ENCODE data around the gene ASGR1.
"Not testable (repeated sequence)": the region's sequence is repeated elsewhere in the genome, so short reads cannot be mapped to it uniquely, and the experiment has no call there.

DNA sequence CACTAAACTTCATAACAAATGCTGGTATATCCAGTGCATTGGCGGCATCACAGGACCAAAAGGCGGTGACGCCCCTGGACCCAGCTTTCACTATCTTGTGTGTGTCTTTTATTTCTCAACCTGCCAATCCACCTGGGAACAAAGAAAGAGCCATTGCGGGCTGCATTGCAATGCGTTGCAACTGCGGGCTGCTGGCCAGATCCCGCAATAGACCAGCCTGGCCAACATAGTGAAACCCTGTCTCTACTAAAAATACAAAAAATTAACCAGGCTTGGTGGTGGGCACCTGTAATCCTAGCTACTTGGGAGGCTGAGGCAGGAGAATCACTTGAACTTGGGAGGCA, 9.6 kb downstream of the ASGR1 start:
- TF ChIP-seq, protein P1, sequence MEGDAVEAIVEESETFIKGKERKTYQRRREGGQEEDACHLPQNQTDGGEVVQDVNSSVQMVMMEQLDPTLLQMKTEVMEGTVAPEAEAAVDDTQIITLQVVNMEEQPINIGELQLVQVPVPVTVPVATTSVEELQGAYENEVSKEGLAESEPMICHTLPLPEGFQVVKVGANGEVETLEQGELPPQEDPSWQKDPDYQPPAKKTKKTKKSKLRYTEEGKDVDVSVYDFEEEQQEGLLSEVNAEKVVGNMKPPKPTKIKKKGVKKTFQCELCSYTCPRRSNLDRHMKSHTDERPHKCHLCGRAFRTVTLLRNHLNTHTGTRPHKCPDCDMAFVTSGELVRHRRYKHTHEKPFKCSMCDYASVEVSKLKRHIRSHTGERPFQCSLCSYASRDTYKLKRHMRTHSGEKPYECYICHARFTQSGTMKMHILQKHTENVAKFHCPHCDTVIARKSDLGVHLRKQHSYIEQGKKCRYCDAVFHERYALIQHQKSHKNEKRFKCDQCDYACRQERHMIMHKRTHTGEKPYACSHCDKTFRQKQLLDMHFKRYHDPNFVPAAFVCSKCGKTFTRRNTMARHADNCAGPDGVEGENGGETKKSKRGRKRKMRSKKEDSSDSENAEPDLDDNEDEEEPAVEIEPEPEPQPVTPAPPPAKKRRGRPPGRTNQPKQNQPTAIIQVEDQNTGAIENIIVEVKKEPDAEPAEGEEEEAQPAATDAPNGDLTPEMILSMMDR (conservative IDR thresholded peaks at IDR 0.05; ENCODE audit: low read depth, low read length): not testable (repeated sequence)
- not testable (repeated sequence) for TF ChIP-seq EZH2 (IDR thresholded peaks at IDR 0.05; ENCODE audit: borderline replicate concordance, low read depth, low read length, poor library complexity, severe bottlenecking)

All from A673 (cell line).